ENCODE results near the gene FGR. TPM values are rescaled to one million over a fixed set of nuclear protein-coding genes. Genes with fewer than 3 reads are reported as not detected.
A peak's percentile ranks its signal among the peaks of the same experiment; 100 is the strongest.

Gene FGR
- total and polyA plus RNA-seq, 2 of the 13 experiments (the other 11 are each of a cell fraction or from before 2014, with no cell fraction given) = not detected

- TF ChIP-seq TAF1 (CRISPR knock-in tag; IDR thresholded peaks at IDR 0.05) (peak; percentile 26; the same call in 1 of the 2 replicates), NR2F1 (CRISPR knock-in tag; IDR thresholded peaks at IDR 0.05) (peak; percentile 100), HMG20A (CRISPR knock-in tag; IDR thresholded peaks at IDR 0.05; ENCODE audit: borderline replicate concordance) (peak; percentile 98), POGZ (CRISPR knock-in tag; IDR thresholded peaks at IDR 0.05) (peak; percentile 78), ZMYM3 (CRISPR knock-in tag; IDR thresholded peaks at IDR 0.05) (peak; percentile 82), NCOR1 (IDR thresholded peaks at IDR 0.05; ENCODE audit: borderline replicate concordance, low read length) (peak; percentile 89; the same call in 1 of the 2 replicates), PHF20 (CRISPR knock-in tag; IDR thresholded peaks at IDR 0.05) (peak; percentile 53; the same call in 1 of the 2 replicates), JUN (CRISPR knock-in tag; IDR thresholded peaks at IDR 0.05) (peak; percentile 80), BHLHE40 (IDR thresholded peaks at IDR 0.05; ENCODE audit: low read length) (peak; percentile 9; the same call in 1 of the 2 replicates), SKIL (CRISPR knock-in tag; IDR thresholded peaks at IDR 0.05; ENCODE audit: borderline replicate concordance) (peak; percentile 98), CHCHD3 (CRISPR knock-in tag; IDR thresholded peaks at IDR 0.05) (no peak), RNF2 (conservative IDR thresholded peaks at IDR 0.05; ENCODE audit: low read depth) (no peak), RFX3 (CRISPR knock-in tag; IDR thresholded peaks at IDR 0.05) (no peak), ZNF292 (CRISPR knock-in tag; IDR thresholded peaks at IDR 0.05; ENCODE audit: borderline replicate concordance, low read depth) (peak; percentile 93), DPF2 (CRISPR knock-in tag; IDR thresholded peaks at IDR 0.05; ENCODE audit: borderline replicate concordance, low read depth) (peak; percentile 96), RXRB (CRISPR knock-in tag; IDR thresholded peaks at IDR 0.05; ENCODE audit: borderline replicate concordance) (peak; percentile 92), CREM (IDR thresholded peaks at IDR 0.05) (peak; percentile 82), CREM (CRISPR knock-in tag; IDR thresholded peaks at IDR 0.05) (no peak), HIVEP1 (CRISPR knock-in tag; IDR thresholded peaks at IDR 0.05) (peak; percentile 99), ZNF670 (CRISPR knock-in tag; IDR thresholded peaks at IDR 0.05; ENCODE audit: borderline replicate concordance) (peak; percentile 32; the same call in 1 of the 2 replicates), ZBTB20 (CRISPR knock-in tag; IDR thresholded peaks at IDR 0.05; ENCODE audit: borderline replicate concordance, low read depth) (no peak), ZNF607 (CRISPR knock-in tag; IDR thresholded peaks at IDR 0.05; ENCODE audit: borderline replicate concordance) (0 out of 2 replicates have a peak, but pooled peaks have one; percentile 32), HNF4A (CRISPR knock-in tag; IDR thresholded peaks at IDR 0.05) (peak; percentile 95), FIP1L1 (IDR thresholded peaks at IDR 0.05; ENCODE audit: borderline replicate concordance, insufficient read depth, low read depth, low read length) (0 out of 2 replicates have a peak, but pooled peaks have one; percentile 67), ZNF557 (CRISPR knock-in tag; IDR thresholded peaks at IDR 0.05) (0 out of 2 replicates have a peak, but pooled peaks have one; percentile 25), NCOA2 (CRISPR knock-in tag; IDR thresholded peaks at IDR 0.05) (peak; percentile 94)
- TF ChIP-seq, protein P1, sequence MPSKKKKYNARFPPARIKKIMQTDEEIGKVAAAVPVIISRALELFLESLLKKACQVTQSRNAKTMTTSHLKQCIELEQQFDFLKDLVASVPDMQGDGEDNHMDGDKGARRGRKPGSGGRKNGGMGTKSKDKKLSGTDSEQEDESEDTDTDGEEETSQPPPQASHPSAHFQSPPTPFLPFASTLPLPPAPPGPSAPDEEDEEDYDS (CRISPR knock-in tag; IDR thresholded peaks at IDR 0.05) = peak; percentile 66
- TF ChIP-seq, protein P2, sequence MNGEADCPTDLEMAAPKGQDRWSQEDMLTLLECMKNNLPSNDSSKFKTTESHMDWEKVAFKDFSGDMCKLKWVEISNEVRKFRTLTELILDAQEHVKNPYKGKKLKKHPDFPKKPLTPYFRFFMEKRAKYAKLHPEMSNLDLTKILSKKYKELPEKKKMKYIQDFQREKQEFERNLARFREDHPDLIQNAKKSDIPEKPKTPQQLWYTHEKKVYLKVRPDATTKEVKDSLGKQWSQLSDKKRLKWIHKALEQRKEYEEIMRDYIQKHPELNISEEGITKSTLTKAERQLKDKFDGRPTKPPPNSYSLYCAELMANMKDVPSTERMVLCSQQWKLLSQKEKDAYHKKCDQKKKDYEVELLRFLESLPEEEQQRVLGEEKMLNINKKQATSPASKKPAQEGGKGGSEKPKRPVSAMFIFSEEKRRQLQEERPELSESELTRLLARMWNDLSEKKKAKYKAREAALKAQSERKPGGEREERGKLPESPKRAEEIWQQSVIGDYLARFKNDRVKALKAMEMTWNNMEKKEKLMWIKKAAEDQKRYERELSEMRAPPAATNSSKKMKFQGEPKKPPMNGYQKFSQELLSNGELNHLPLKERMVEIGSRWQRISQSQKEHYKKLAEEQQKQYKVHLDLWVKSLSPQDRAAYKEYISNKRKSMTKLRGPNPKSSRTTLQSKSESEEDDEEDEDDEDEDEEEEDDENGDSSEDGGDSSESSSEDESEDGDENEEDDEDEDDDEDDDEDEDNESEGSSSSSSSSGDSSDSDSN (CRISPR knock-in tag; IDR thresholded peaks at IDR 0.05) = peak; percentile 66
Measured at GRCh38 chr1:27607239-27607804, 27.7 kb downstream of the FGR start (continued).
